DOHH2 (cell line): ENCODE measurements around the gene MBD4.

ENCODE experiments used
- EZH2phosphoT487 ChIP-seq: fragments of 200-600 bp; sonication (generic); IDR thresholded peaks from 2 replicates; pipeline ENCODE4 v1.6.1; 2017; ENCODE audit warnings: borderline replicate concordance, mild to moderate bottlenecking, antibody characterized with exemption, low read length, moderate library complexity, mixed read lengths
- TF ChIP-seq, protein P1 (sequence below): fragments of 200-600 bp; sonication (generic); IDR thresholded peaks from one replicate; pipeline ENCODE4 v1.5.1; 2014; ENCODE audit warnings: antibody characterized with exemption, mild to moderate bottlenecking, low read depth, low read length; ENCODE audit not compliant: poor library complexity, severe bottlenecking

- TF ChIP-seq, protein P1, sequence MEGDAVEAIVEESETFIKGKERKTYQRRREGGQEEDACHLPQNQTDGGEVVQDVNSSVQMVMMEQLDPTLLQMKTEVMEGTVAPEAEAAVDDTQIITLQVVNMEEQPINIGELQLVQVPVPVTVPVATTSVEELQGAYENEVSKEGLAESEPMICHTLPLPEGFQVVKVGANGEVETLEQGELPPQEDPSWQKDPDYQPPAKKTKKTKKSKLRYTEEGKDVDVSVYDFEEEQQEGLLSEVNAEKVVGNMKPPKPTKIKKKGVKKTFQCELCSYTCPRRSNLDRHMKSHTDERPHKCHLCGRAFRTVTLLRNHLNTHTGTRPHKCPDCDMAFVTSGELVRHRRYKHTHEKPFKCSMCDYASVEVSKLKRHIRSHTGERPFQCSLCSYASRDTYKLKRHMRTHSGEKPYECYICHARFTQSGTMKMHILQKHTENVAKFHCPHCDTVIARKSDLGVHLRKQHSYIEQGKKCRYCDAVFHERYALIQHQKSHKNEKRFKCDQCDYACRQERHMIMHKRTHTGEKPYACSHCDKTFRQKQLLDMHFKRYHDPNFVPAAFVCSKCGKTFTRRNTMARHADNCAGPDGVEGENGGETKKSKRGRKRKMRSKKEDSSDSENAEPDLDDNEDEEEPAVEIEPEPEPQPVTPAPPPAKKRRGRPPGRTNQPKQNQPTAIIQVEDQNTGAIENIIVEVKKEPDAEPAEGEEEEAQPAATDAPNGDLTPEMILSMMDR, result no peak
- no peak for TF ChIP-seq EZH2phosphoT487
Observed at GRCh38 chr3:129412542-129413198, 27.1 kb downstream of the MBD4 start.
